ENCODE data around the gene CAMK2B.

Gene CAMK2B

DNA sequence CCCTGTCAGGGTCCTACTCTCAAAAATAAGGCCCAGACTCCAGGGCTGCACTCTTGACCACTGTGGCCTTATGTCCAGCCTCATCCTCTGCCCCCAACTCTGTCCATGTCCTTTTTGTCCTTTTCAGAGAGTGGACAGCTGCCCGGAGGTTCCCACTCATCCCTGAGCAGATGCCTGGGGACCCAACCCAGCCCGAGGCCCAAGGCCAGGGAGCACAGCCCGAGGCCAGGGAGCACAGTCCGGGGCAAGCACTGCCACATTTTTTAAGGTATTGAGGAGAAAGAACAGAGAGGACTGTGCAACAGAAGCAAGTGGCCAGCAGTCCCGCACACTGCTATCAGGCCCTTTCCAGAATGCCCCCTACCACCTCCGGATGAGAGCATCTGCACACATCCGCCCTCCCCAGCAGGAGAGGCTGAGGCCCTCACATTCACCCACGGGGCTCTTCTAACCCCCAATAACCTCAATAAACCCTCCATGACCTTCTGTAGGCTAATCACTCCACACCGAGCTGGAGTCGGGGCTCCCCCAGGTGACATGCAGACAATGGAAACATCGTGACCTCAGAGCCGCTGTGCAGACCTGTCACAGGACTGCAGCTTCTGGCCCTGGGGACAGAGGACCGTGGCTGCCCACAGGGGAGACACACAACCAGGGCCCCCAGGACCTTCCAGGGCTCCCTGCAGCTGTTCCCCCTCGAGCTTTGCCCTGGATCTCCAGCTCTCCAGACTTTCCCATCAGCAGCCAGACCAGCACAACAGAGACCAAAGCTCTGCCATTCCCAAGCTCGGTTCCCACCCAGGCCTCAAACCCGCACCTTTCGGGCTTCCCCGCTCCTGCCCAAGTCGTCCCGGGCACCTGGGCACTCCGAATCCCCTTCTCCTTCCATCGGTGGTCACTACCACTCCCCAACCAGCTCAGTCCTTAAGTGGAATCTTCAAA, 51.4 kb downstream of the CAMK2B start:
- H3F3A ChIP-seq (ENCODE audit: insufficient read depth): no peaks in the 10 kb centered on the region
- H3K4me2 ChIP-seq (ENCODE audit: low read depth, low read length, poor library complexity, severe bottlenecking): no peak overlapping the region
- no peak overlapping the region for H3K4me3 ChIP-seq (ENCODE audit: insufficient read depth, low read length, poor library complexity, severe bottlenecking)
- H3K9ac ChIP-seq (ENCODE audit: low read length): no peak overlapping the region
- no peaks in the 10 kb centered on the region for H3K79me2 ChIP-seq (ENCODE audit: insufficient read depth, low read length)
- no peaks in the 10 kb centered on the region for H3K9me3 ChIP-seq (ENCODE audit: insufficient read depth, low read length)
- no peaks in the 10 kb centered on the region for H3K27me3 ChIP-seq (ENCODE audit: low read length)
- H3K9me2 ChIP-seq (replicated peaks; ENCODE audit: insufficient read depth, low read length): no peaks in the 10 kb centered on the region
- no peaks in the 10 kb centered on the region for H4K20me1 ChIP-seq (ENCODE audit: low read depth, low read length)
- H3K27ac ChIP-seq (ENCODE audit: low read depth, low read length): no peak overlapping the region
- no peaks in the 10 kb centered on the region for H3K36me3 ChIP-seq (ENCODE audit: low read length)
- no peak overlapping the region for H2AFZ ChIP-seq (ENCODE audit: low read depth, low read length, severe bottlenecking)
- TF ChIP-seq, protein P1, sequence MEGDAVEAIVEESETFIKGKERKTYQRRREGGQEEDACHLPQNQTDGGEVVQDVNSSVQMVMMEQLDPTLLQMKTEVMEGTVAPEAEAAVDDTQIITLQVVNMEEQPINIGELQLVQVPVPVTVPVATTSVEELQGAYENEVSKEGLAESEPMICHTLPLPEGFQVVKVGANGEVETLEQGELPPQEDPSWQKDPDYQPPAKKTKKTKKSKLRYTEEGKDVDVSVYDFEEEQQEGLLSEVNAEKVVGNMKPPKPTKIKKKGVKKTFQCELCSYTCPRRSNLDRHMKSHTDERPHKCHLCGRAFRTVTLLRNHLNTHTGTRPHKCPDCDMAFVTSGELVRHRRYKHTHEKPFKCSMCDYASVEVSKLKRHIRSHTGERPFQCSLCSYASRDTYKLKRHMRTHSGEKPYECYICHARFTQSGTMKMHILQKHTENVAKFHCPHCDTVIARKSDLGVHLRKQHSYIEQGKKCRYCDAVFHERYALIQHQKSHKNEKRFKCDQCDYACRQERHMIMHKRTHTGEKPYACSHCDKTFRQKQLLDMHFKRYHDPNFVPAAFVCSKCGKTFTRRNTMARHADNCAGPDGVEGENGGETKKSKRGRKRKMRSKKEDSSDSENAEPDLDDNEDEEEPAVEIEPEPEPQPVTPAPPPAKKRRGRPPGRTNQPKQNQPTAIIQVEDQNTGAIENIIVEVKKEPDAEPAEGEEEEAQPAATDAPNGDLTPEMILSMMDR (IDR thresholded peaks at IDR 0.05; ENCODE audit: insufficient read depth, low read length, poor library complexity, severe bottlenecking): no peak
- no peak for TF ChIP-seq EZH2phosphoT487 (conservative IDR thresholded peaks at IDR 0.05; ENCODE audit: low read length)

DNA sequence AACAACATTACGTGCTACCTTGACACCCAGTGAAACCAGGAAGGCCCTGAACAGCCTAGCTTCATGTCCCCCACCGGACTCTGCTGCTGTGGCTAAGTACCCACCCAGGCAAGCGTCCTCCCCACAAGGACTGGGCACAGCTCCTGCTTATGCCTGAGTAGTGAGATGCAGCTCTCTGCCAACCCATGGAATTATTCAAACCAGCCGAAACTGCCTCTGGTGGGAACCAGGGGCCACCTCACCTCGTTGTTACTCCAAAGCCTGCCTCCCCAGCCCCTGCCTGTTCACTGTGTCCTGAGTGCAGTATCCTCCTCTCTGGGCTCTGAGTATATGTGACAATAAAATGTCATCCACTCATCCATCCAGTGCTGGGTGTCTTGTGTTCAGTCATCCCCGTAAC, 52.4 kb downstream of the CAMK2B start:
- H3K9me3 ChIP-seq (ENCODE audit: insufficient read depth, low read length): no peaks in the 10 kb centered on the region
- no peaks in the 10 kb centered on the region for H3K36me3 ChIP-seq (ENCODE audit: low read length)
- no peaks in the 10 kb centered on the region for H4K20me1 ChIP-seq (ENCODE audit: low read depth, low read length)
- no peaks in the 10 kb centered on the region for H3K79me2 ChIP-seq (ENCODE audit: insufficient read depth, low read length)
- H3K4me2 ChIP-seq (ENCODE audit: low read depth, low read length, poor library complexity, severe bottlenecking): no peak overlapping the region
- no peaks in the 10 kb centered on the region for H3F3A ChIP-seq (ENCODE audit: insufficient read depth)
- H3K4me3 ChIP-seq (ENCODE audit: insufficient read depth, low read length, poor library complexity, severe bottlenecking): no peak overlapping the region
- H3K27me3 ChIP-seq (ENCODE audit: low read length): no peaks in the 10 kb centered on the region
- no peaks in the 10 kb centered on the region for H3K9me2 ChIP-seq (replicated peaks; ENCODE audit: insufficient read depth, low read length)
- no peak overlapping the region for H2AFZ ChIP-seq (ENCODE audit: low read depth, low read length, severe bottlenecking)
- no peak overlapping the region for H3K9ac ChIP-seq (ENCODE audit: low read length)
- TF ChIP-seq, protein P1 (IDR thresholded peaks at IDR 0.05; ENCODE audit: insufficient read depth, low read length, poor library complexity, severe bottlenecking): no peak
- no peak for TF ChIP-seq EZH2phosphoT487 (conservative IDR thresholded peaks at IDR 0.05; ENCODE audit: low read length)
- no peak overlapping the region for H3K27ac ChIP-seq (ENCODE audit: low read depth, low read length)

DNA sequence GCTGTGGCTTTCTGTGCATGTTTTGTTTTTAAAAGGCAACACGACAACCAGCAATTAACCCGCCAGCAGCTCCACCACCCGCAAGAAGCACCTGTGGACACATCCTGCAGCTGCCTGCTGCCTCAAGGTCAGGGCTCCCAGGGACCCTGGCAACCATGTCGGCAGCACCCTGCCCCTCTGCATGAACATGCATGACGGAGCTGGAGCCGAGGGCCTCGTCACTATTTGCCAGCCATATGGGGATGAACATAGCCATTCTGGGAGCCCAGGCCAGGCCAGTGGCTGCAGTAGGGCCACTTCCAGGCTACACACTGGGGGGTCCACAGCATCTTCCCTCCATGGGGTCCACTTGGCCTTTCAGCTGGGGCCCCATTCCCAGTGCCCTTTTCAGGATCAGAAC, 52.9 kb downstream of the CAMK2B start:
- H3K4me2 ChIP-seq (ENCODE audit: low read depth, low read length, poor library complexity, severe bottlenecking): no peak overlapping the region

More for the DNA sequence above, 52.9 kb downstream of the CAMK2B start:
- H3K9ac ChIP-seq (ENCODE audit: low read length): no peak overlapping the region
- H3K9me2 ChIP-seq (replicated peaks; ENCODE audit: insufficient read depth, low read length): no peaks in the 10 kb centered on the region
- TF ChIP-seq, protein P1 (IDR thresholded peaks at IDR 0.05; ENCODE audit: insufficient read depth, low read length, poor library complexity, severe bottlenecking): no peak
- TF ChIP-seq EZH2phosphoT487 (conservative IDR thresholded peaks at IDR 0.05; ENCODE audit: low read length): no peak
- H3K27me3 ChIP-seq (ENCODE audit: low read length): no peaks in the 10 kb centered on the region
- H2AFZ ChIP-seq (ENCODE audit: low read depth, low read length, severe bottlenecking): no peak overlapping the region
- H3F3A ChIP-seq (ENCODE audit: insufficient read depth): no peaks in the 10 kb centered on the region
- H3K27ac ChIP-seq (ENCODE audit: low read depth, low read length): no peak overlapping the region
- H3K36me3 ChIP-seq (ENCODE audit: low read length): no peaks in the 10 kb centered on the region
- no peaks in the 10 kb centered on the region for H3K79me2 ChIP-seq (ENCODE audit: insufficient read depth, low read length)
- no peak overlapping the region for H3K4me3 ChIP-seq (ENCODE audit: insufficient read depth, low read length, poor library complexity, severe bottlenecking)
- H4K20me1 ChIP-seq (ENCODE audit: low read depth, low read length): no peaks in the 10 kb centered on the region
- H3K9me3 ChIP-seq (ENCODE audit: insufficient read depth, low read length): no peaks in the 10 kb centered on the region
